NCI-H146 (cell line): ENCODE results near the gene ANO4.

Source experiments
- DNase-seq: peaks from one replicate; lab custom pipeline; 2025; lab: John Stamatoyannopoulos, UW

The ANO4 gene

DNA sequence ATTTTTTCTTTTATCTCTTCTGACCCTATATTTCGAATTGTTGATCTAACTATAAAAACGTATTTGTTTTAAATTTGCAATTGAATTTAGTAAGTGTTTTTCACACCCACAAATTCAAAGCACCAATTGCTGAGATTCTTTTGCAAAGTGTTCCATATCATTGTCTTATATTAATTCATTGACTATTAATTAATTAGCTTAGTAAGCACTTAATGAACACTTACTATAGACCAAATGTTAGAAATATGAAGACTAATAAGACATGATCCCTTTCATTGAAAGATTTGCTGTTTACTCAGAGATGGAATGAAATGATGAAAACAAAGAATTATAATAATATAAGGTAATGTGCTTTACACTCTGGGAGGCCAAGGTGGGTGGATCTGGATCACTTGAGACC is 14.2 kb downstream of the ANO4 start:
- DNase-seq = no peak

DNA sequence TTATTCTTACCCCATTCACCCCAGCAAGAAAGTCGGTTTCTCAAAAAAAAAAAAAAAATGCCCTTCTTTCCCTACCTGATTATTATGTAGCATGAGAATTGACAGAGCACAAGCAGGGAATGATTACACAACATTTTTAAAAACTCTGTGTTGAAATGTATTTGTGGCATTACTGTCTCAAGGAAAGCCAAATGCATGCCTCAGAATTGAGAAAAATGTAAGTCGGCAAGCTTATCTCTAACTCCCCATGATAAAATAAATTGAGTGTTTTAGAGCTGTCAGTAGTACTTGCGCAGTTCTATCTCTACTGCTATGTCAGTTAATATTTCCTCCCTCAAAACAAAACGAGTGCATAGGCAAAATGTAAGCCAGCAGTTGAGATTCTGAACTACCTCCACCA is 25.7 kb downstream of the ANO4 start:
- DNase-seq = no peak

DNA sequence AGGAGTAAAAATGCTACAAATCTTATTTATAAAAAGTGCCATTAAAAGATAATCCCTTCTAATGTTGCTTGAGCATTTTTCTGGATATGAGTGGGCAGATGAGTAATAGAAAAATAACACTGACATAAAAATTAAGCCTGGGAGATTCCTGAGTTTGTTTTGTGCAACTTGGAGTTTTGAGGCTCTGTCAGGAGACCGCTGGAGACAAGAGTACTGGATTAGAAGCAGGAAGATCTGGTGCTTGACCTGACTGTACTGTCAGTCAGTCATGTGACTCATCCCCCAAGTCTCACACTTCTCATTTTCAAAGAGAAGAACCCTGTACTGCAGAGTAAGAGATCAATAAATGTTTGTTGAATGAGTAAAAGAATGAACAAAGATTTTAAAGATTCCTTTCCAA is 29.4 kb downstream of the ANO4 start:
- DNase-seq = peak; percentile 10

DNA sequence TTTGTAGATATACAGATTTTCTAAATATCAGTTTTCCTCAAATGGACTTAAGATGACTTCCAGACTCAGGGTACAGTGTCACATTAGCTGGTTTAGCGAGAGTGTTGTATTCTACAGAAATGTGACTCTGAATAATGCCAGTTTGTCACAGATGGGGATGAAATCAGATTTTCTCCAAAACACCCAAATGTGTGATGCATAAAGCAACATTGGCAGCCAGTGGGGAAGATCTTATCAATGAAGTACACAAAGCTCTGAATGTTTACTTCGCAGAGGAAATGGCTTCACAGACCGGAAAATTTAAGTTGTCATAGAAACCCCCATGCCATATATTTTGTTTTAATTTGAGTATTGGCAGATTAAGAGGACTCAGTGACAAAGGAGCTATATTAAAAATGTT is 29.9 kb downstream of the ANO4 start:
- DNase-seq = peak; percentile 11

DNA sequence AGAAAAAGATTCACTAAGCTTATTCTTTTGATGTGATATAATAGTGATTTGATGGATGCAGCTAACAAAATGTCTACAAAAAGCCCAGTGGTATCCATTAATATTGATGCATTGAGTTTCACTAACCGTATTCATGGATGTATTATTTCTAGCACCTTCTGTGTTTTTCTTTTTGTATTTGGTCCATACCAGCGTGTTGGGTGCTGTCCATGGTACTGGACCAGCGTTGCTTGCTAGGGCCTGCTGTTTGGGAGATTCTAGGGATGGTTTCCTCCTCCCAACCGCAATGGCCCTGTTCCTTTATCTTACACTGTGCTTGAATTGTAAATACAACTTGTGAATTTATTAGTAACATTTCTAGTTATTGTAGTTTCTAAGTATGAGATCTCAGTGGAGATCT is 31.7 kb downstream of the ANO4 start:
- no peak for DNase-seq

DNA sequence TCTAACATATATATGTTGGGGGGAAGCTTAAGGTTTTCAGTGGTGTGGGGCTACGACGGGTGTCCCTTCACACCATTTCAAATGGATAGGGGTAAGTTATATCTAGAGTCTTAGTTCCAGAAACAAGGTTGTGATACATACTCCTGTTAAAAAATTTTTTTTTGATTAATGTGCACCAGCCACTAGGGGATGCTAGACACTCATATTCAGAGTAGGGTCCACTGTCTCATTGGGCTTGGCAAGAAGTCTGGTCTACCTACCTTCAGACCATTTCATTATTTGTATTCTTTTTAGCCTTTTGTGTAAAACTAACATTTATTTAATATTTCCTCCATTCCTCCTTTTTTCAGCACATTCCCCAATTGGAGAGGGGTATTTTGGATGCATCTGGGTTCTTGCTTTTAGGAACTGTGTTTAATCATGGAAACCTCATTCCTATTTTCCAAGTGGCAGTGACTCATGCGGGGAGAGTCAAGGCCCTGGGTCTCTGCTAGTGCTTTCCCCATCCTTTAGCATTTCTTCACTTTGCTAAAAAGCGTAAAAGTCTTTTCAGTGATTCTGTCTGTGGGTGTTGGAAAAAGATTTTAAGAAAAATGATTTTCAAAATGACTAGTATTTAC is 33.4 kb downstream of the ANO4 start:
- DNase-seq = peak; percentile 72

DNA sequence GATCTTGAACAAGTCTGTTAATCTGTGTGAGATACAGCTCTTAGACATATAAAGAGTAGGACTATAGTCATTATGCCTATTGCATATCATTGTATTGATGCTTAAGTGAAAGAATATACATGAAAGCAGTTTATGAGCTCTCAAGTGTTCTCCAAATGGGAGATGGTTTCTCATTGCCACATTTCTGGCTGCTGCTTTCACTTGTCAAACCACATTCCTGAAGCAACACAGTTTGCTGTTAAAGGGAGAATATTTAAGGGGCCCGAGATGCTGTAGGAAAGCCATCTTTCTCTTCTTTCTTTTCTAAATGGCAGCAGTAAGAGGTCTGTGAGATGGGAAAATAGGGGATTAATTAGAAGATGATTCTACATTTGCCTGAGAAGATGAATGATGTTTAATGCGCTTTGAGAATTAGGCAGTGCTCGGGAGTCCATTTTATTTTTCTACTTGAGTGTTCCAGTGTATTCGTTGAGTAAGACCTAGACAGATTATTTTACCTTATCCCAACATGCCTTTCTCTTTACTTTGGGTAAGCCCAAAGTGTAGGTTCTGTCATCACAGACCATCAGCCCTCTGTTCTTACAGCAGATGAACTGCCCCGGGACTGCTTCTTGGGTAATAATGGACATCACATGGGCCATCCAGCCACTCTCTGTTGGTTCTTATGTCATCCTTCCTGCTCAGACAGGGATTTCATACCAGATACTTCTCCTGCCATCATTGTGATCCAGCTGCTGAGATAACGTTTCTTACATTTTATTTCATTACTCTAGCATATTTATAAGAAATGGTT is 35.6 kb downstream of the ANO4 start:
- DNase-seq = no peak

DNA sequence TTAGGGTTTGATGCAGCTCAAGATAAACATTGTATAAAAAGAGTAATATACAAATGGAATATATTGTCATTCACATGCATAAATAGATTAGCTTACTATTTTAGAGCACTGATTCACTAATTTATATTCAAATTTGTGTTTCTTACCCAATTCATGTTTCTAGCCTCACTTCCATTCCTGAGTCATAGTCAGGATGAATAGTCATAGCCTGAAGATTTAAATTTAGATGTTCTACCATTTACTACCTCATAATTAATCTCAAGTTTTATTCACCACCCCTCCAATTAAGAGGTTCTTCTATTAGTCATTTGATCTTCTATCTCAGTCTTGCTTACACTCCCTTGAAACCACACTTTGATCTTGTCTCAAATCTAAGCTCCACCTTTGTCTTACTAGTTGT is 38.7 kb downstream of the ANO4 start:
- DNase-seq = no peak

DNA sequence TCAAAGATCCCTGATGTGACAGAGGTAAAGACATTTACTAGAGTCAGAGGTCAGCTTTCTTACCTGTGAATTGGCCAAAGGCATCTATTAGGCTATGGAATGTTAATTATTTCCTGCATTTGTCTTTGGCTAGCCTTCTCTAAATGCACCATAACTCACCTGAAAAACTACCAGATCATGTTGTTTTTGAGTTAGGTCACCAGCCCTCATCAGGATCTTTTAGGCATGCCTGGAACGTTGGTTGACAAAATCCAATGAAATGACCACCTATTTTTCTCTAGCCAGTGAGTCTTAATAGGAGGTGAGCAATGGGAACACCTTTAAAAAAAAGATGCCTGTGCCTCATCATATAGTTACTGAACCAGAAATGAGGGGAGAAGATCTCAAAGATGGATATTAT is 46.2 kb downstream of the ANO4 start:
- DNase-seq = no peak

DNA sequence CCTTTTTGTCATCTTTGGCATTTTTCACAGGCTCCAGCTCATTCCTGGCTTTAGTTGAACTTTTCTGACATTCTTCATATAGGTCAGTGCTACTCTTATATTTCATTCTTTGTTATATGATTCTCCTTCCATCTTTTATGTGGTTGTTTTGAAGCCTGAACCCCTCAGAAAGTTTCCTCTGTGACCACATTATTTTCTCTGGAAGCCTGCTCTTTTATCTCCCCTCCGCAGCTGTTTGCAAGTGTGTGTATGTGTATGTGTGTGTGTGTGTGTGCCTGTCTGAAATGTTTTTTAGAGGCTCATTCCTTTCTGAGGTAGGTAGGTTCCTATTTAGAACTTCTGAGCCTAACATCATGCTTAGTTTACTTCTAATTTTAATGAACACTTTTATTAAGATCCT is 47.6 kb downstream of the ANO4 start:
- no peak for DNase-seq

DNA sequence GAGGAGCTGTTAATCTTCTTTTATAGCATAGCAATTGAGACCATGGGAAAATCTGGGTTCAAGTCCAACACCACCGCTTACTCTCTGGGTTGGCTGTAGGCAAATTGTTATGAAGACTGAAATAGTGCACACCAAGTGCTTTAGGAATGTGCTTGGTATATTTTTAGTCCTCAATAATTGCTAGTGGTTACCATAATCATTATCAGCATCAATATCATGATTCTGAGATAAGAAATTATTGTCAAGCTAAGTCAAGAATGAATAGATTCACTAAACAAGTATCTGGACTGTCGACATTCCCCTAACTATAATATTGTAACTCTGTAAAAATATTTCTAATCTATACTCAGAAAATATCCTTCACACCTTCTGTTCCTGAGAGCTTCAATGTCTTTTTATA is 48.5 kb downstream of the ANO4 start:
- no peak for DNase-seq

DNA sequence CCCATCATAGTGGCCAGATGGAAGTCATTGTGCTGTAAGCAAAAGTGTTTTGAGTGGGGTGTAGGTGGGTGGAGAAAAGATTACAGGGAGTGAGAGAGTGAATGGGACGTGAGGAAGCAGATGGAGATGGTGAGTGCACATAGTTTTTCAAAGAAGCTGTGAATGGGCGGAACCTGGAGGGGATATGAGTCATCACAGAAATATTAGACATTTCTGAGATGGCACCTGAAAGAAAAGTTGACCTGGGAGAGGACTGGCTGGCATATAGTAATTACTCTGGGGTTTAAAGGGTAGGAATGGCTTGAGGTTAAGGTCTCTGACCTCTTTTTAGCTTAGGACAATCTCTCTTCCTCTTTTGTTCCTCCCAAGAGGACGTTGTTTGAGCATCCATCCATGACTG is 50.5 kb downstream of the ANO4 start:
- DNase-seq = no peak

DNA sequence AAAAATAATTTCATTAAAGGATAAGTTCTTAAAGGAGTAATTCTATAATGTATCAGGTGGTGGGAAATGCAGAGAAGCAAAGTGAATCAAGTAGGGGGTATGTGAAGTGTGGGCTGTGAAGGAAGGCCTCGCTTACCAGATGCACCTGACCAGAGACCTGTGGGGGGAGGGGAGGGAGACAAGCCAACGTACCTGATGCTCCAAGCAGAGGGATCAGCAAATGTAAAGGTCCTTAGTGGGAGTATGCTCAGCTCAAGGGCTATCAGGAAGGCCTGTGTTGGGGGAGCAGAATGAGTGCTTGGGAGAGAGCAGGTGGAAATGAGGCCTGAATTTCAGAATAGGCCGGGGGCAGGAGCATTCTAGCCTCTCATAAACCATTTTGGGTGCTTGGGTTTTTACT is 57.1 kb downstream of the ANO4 start:
- DNase-seq = no peak

DNA sequence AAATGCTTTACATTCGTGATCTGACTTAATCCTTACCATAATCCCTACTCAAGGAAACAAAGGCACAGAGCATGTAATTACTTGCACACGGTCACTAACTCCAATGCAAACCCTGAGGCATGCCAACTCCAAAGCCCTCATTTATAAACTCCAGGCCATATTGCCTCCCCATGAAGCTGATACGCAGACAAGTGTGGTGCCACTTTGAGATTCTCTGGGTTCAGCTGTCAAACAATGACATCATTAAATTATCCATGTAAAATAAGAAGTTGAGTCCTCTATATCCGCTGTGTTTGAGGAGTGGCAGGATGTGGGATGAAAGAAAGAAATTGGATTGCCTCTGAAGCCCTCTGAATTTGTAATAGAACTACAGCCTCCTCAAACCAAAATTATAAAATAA is 62.8 kb downstream of the ANO4 start:
- DNase-seq = no peak

DNA sequence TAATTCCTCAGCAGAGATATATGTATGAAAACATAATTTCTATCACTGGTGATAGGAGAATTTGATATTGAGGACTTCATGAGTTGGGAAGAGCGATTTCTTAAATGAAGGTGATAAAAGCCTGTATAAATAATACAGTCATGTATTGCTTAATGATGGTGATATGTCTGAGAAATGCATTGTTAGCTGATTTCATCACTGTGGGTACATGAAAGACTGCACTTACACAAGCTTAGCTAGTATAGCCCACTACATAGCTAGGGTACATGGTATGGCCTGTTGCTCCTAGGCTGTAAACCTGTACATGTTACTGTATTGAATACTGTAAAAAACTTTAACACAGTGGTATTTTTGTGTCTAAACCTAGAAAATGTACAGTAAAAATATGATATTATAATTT is 63.4 kb downstream of the ANO4 start:
- DNase-seq = no peak

DNA sequence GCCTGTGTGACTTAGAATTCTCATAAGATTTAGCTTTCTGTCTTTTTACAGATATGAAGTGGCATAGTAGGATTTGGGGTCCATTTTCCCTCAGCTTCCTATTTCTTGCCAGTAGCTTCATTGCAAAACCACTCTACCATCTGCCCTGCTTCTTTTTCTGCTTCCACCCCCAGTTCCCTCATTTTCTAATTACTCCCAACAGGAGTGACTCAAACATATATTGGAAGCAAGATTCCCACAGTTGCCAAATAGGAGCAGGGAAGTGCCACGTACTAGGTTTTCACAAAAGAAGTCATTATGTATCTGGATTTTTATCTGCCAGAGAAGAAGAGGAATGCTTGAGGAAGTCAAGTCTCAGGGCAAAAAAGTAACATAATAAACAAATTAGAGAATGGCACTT is 64.1 kb downstream of the ANO4 start:
- no peak for DNase-seq

DNA sequence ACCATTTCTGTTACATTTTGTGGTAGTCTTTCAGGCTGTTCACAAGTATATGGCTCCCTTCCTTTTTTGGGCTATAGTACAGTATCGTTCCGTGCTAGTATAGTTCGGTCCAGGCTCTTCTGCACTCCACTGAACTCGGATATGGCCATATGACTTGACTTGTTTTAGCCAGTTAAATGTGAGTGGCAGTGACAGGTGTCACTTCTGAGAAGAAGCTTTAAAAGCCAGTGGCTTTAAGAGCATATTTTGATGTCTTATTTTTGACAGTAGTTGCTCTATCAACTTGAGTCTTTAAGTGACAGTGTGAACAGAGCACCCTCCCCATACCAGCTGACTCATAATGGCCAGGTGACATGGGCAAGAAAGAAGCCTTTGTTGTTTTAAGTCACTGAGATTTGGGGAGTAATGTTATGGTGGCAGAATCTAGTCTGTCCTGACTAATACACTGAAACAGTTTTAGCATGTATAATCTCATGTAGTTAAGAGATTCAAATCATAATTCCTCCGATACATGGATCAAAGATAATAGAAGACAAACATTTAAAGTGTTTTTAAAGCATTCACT is 64.6 kb downstream of the ANO4 start:
- DNase-seq = no peak

DNA sequence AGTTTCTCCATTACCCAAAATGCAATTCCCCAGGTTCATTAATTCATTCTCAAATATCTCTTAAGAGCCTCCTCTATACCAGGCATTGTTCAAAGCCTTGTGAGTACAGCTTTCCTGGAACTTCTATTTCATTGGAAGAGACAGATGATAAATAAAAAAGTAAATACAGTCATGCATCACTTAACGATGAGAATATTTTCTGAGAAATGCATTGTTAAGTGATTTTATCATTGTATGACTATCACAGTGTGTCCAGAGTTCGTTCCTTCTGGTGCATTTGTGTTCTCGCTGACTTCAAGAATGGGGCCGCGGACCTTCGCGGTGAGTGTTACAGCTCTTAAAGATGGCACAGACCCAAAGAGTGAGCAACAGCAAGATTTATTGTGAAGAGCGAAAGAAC is 66.0 kb downstream of the ANO4 start:
- no peak for DNase-seq

DNA sequence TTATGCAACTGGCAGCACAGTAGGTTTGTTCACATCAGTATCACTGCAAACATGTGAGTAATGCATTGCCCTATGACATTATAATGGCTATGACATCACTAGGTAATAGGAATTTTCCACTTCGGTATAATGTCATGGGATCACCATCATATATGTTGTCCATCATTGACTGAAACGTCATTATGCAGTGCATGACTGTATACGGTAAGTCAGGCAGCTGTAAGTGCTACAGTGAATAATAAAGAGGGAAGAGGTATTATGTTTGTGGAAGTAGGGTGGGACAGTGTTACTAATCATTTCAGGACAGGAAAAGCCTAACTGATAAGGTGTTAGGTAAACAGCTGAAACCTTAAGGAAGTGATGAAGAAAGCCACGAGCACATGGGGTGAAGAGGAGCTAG is 68.1 kb downstream of the ANO4 start:
- DNase-seq = no peak

DNA sequence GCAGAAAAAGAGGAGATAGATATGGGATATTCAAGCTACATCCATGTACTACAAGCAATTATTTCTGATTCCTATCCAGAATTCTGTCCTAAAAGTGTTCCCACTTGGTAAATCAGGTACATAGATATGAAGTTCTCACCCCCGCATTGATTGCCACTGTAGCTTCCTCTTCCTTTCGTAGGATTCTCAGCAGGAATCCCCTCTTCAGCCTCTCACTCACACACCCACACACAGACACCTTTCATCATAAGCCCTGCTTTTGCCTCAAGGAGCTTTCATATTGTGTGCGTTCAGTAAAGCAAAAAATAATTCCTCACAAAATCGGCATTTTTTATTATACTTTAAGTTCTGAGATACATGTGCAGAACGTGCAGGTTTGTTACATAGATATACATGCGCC is 69.8 kb downstream of the ANO4 start:
- DNase-seq = no peak

DNA sequence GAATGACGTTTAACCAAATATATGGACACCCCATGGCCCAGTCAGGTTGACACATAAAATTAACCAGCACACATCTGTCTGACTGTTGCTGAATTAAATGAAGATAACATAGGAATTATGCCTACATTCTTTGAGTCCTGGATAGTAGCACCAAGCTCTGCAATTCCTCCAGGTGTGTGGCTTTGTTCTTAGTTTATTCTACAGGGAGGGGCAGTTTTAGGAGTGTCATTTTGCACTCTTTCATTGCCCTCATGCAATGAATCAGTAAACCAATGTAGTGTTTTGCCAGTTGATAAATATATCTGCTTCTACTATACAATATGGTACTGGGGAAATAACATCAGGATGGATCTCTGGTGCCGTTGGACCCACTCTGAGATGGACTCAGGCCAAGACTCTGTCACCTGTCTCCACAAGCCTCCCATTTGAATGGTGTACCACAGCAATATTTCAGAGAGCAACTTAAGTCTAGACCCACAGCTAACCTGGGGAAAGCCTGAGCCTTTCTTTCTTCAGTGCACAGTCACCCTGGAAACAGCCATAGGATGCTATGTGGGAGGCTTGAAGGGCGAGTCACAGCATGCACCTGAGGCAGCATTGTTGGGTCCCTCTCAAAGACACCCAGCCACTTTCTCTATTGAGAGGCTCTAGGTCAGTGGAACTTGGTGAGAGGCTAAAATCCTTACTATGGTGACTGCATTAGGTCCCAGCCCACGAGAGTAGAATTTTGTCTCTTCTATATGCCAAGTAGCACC is 73.2 kb downstream of the ANO4 start:
- DNase-seq = no peak

DNA sequence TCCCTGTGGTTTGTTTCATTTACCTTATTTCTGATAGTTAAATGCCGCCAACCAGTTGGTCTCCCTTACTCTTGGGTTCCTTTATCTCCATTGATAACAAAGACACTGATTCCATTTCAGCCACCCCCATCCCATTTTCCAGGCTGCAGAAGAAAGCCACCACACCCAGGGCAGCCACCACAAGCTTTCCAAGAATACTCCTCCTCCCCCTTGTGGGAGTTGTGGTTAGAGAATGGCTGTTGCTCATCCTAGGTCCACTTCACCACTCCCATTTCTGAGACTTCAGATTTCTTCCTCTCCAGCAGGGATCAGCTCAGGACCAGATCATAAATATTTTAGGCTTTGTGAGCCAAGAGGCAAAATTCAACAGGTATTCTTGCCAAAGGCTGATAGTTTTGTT is 73.9 kb downstream of the ANO4 start:
- DNase-seq = no peak

DNA sequence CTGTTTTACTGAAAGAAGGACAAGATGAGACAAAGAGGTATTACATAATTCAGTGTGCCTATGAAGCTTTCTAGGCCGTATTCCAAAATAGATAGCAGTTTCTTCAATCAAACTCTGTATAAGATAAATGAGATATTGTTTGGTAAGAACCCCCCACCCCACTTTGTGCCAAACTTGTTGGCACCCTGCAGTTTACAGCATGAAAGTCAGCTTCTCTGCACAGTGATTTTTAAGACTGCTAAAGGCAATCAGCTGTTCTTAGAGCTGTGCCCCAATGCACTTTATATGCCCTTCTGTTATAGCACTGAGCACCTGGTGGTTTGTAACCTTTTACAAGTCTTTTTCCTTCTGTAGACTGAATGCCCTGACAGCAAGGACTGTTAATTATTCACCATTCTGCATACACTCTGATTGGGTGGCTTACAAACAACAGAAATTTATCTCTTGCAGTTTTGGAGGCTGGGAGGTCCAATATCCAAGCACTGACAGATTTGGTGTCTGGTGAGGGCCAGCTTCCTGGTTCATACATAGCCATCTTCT is 76.7 kb downstream of the ANO4 start:
- DNase-seq = no peak
